PC-9 (cell line): ENCODE measurements around the gene RAET1E.

Source experiments
- CTCF ChIP-seq: fragments of 200-600 bp; sonication (generic); conservative IDR thresholded peaks from 2 replicates; pipeline ENCODE4 v1.6.1; 2017; ENCODE audit warnings: mixed run types, antibody characterized with exemption, mild to moderate bottlenecking, moderate library complexity
- EZH2 ChIP-seq: fragments of 200-600 bp; sonication (generic); IDR thresholded peaks from 2 replicates; pipeline ENCODE4 v1.8.0; 2017; ENCODE audit warnings: antibody characterized with exemption, low read depth

GRCh38 chr6:149872233-149872632 is 25.7 kb downstream of the RAET1E start:
- TF ChIP-seq CTCF = no peak
- no peak for TF ChIP-seq EZH2
